ENCODE data around the gene DHRS7.
A peak's percentile ranks its signal among the peaks of the same experiment; 100 is the strongest.

The DHRS7 gene, protein sequence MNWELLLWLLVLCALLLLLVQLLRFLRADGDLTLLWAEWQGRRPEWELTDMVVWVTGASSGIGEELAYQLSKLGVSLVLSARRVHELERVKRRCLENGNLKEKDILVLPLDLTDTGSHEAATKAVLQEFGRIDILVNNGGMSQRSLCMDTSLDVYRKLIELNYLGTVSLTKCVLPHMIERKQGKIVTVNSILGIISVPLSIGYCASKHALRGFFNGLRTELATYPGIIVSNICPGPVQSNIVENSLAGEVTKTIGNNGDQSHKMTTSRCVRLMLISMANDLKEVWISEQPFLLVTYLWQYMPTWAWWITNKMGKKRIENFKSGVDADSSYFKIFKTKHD

DNA sequence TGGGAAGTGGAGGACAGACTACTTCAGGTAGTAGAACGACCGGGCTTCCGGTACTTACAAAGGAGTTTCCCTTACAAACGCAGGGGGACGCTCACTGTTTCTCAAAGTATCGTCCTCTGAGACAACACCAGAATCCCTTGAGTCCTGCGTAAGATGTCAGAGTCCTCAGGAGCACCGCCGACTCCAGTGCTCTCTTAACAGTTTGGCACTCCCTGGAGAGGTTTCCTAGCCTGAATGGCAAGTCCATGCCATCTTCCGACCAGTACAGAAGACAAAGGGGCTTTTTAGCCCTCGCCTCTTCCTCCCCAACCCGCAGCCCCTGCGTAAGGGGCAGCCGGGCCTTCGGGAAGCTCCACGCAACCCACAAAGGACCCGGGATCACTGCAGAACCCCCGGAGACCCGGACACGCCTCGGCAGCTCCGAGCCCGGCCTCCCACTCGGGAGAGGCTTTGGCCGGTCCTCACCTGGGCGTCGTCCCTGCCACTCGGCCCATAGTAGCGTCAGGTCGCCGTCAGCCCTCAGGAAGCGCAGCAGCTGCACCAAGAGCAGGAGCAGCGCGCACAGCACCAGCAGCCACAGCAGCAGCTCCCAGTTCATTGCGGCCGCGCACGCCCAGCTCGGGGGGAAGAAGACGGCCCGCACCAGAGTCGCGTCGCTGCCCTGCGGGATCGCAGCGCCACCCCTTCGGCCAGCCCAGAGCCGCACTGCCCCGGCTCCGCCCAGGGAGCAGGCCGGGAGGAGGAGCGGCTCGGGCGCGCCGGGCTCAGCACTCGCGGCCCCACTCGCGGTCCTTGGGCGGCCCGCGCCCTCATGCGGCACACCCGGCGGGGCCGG is at the start of gene DHRS7:
Gene DHRS7 (minus strand): TSS at position 687 of the 835 bp plus-strand sequence. CDS start 89 bp downstream, at position 598.
- DNase-seq (ENCODE audit: low read depth) = peak; percentile 48

DNA sequence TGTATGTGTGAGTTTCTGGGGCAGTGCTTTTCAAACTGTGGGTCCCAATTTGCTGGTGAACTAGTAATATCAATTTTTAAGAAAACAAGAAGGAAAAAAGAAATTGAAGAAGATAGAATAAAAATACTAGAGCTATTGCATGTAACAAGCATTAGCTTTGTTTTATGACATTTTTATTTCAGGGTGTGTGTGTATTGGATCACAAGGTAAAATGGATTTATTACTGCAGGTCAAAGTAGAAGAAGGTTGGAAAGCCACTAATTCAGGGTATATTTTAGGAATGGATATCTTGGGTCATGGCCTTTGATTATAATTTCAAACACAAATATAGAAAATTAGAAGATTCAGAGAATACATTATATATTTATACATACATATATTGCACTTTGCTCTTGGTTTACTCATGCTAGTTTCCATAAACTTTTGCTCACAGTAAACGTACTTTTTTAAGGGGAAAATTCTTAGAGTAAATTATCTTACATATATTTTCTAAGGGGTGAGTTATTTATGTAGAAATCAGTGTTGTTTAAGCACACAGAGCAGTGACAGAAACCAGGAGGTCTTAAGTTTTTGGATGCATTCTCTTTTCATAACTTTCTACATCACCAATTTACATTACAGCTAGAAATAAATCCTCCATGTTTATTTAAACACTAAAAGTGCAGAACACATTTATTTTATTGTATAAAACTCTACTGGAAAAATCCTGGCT is 49.4 kb upstream of the DHRS7 start:
- DNase-seq (ENCODE audit: low read depth) = no peak

DNA sequence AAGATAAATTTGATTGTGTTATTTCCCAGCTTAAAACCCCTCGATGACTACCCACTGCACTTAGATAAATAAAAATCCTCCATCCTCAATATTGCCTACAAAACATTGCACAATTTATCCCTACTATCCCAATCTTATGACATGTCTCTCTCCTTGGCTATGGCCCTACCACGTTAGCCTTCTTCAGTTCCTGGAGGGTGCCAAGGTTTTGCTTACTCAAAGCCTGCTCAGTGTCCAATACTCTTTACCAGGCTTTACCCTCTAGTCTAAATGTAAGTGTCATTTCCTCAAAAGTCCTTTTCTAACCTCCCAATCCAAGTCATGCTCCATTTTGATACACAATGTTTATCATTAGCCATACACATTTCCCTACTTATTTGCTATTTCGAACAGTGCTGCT is 48.8 kb upstream of the DHRS7 start:
- DNase-seq (ENCODE audit: low read depth) = no peak

DNA sequence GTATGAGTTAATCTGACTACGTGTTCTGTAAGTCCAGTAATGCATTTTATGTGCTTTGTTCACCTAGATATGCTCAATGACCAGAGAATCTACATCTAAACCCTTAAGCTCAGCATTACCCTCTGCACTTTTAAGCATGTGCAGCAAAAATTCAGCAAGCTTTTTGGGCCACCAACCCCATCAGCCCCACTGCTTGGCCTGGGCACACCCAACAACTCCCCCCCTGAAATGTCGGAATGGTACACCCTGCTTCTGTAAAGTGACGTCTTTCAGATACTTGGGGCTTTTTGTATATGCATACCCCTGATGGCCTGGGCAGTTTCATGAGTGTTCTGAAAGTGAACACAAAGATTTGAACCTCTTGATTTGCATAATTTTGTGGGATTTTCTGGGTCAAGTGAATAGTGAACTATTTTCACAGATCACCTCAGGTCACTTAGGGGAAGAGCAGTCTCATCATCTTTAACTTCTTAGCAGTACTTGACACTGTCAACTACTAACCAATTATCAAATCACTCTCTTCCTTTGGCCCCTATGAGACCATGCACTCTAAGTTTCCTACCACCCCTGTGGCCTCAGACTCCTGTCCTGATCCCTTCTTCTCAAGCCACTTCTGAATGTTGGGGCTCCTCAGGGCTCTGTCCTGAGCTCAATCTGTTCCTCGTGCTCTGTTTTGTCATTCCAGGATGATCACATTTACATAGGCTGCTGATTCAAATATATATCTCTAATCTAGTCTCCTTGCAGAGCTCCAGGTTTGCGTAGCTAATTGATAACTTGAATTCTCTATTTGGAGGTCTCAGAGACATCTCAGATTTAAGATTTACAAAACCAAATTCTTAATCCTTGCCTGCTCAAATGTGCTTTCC is 47.5 kb upstream of the DHRS7 start:
- no peak for DNase-seq (ENCODE audit: low read depth)

DNA sequence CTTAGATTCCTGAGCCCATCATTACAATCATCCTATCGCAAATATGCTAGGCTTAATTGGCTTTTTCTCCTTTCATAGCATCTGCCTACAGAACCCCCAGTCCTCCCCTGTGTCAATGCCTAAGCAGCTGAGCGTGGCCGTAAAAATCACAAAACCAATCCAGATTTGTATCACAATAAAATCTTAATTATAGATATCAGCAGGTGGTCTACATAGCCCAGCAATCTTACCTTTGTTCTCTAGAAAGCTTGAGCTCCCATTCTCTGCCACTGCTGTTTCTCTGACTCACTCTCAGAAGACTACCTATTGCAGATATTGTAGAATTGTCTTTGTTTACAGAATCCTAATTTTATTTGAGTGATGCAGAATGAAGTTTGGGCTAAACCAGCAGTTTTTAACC is 46.0 kb upstream of the DHRS7 start:
- DNase-seq (ENCODE audit: low read depth) = no peak

- no peak for DNase-seq (ENCODE audit: low read depth)
These were observed 45.5 kb upstream of the DHRS7 start for GRCh38 chr14:60210703-60211102.

GRCh38 chr14:60206837-60207533 is 41.8 kb upstream of the DHRS7 start:
- no peak for DNase-seq (ENCODE audit: low read depth)

GRCh38 chr14:60206249-60206670 is 41.1 kb upstream of the DHRS7 start:
- DNase-seq (ENCODE audit: low read depth) = no peak

- DNase-seq (ENCODE audit: low read depth) = no peak
These were observed 39.9 kb upstream of the DHRS7 start for GRCh38 chr14:60204843-60205774.

- no peak for DNase-seq (ENCODE audit: low read depth)
These were observed 39.1 kb upstream of the DHRS7 start for GRCh38 chr14:60204104-60204842.

DNA sequence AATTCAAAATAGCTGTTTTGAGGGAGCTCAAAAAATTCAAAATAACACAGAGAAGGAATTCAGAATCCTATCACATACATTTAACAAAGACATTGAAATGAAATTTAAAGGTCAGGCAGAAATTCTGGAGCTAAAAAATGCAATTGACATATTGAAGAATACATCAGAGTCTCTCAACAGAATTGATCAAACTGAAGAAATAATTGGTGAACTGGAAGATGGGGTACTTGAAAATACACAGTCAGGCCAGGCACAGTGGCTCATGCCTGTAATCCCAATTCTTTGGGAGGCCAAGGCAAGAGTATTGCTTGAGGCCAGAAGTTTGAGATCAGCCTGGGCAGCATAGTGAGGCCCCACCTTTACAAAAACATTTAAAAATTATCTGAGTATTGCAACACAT is 34.1 kb upstream of the DHRS7 start:
- no peak for DNase-seq (ENCODE audit: low read depth)

DNA sequence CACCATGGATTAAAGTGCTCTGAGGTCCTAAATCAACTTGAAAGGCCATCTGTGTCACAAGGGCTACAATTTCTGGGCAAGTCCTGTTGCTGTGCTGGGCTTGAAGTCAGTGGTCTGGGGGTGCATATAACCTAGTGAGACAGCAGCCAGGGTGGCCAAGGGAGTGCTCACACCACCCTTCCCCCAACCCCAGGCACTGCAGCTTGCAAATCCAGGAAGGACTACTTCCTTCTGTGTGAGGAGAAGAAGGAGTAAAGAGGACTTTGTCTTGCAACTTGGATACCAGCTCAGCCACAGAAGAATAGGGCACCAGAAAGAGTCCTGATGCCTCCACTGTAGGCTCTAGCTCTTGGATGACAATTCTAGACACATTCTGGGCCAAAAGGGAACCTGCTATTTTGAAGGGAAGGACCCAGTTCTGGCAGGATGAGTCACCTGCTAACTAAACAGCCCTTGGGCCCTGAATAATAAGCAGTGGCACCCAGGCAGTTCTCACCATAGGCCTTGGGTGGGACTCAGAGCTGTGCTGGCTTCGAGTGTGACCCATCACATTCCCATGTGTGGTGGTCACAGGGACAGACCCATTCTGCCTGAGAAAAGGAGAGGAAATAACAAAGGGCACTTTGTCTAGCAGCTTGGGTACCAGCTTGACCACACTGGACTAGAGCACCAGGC is 32.6 kb upstream of the DHRS7 start:
- DNase-seq (ENCODE audit: low read depth) = no peak

GRCh38 chr14:60196291-60196690 is 31.1 kb upstream of the DHRS7 start:
- DNase-seq (ENCODE audit: low read depth) = no peak

GRCh38 chr14:60195179-60195810 is 30.1 kb upstream of the DHRS7 start:
- no peak for DNase-seq (ENCODE audit: low read depth)

DNA sequence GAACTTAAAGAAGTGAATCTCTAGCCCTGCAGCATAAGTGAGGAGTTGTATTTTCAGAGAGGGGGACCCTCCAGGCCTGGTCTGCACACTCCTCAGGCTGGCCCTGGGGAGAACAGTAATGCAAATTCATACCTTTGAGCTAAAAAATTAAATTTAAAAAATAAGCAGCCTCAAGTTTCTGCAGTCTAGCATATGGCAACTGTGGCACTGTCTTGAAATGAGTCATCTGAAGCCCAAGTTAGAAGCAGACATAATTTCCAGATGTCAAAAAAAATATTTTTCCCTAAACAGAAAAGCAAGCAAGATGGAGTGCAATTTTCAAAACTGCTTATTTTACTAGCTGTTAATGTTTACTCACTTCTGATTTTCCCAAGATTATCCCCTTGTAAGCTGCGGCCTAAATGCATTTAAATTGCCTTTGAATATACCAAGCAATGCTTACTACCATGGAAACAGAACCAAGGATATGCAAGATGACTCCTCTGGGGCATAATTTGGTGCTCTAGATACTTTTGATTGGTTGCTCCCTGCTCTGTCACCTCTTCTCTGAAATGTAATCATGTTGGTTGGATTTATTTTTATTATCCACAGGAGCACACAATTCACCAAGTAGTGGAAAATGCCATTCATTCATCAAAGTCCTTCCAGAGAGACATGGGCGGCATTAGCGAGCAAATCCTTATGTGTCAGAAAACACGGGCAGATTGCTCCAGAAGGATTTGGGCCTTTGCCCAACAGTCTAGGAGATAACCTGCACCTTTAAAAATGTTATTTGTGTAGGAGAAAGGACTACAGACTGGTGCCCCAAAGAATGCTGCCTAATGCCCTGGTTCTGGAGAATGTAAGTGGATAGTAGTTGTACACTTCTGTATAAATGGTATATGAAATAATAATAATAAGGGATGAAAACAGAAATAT is 25.0 kb upstream of the DHRS7 start:
- DNase-seq (ENCODE audit: low read depth) = no peak

- no peak for DNase-seq (ENCODE audit: low read depth)
These were observed 23.5 kb upstream of the DHRS7 start for GRCh38 chr14:60188696-60189095.

DNA sequence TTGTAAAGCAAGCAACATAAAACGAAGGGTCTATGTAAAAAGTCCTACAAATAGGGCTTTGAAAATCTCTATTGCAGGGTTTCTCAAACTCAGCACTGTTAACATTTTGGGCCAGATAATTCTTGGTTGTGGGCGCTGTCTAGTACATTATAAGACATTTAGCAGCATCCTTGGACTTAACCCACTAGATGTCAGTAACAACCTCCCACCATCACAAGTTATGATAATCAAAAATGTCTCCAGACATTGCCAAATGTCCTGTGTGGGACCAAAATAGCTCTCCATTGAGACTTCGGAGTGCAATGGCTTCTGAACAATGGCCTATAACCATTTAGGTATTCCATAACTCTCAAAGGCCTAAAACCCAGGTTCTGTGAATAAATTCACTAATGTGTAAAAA is 22.9 kb upstream of the DHRS7 start:
- DNase-seq (ENCODE audit: low read depth) = no peak
